ENCODE results near the gene PPARGC1A.

The PPARGC1A gene

DNA sequence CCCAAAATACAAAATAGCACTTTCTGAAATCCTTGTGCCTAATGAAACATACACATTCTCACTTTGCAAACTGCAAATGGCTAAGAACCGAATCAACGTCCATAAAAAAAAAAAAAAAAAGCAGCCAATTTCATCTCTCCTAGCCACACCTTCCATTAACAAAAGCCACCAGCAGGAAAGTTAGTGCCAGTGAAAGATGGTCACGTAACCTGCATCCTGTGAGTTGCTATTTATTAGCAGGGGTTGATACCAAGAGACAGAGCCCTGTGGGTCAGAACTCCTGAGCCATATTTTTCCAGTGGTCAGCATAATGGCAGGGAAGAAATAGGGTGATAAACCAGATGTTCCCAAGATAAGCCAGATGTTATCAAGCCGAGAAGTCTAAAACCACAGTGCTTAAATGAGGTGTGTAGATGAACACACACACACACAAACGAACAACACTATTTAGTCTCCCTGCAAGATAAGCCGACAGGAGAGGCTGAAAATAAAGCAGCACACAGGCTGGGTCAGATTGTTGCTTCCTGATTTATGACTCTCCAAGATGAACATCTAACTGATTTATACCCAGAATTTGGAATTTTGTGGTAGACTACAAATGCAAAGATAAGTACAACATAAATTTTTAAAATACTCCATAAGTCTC, 11.5 kb downstream of the PPARGC1A start:
- no peak for DNase-seq

DNA sequence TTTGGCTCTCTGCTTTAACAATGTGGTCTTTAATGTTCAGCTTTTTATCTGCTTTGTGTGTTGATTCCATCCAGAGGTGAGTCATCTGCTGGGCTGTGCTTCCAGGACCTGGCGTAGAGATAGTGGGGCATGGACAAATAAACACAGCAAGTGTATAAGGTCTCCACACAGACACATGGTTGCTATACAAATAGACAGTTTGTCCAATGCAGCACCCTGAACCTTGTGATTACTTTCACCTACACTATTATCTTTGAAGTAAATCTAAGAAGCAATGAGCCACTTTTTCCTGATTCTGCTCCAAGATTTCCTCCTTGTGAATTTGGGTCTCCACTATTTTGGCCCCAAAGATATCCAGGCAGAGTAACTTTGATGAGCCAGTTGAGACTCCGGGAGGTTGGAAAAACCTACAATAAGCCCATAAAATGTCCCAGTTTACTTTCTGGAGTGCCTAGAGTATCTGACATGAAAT, 12.1 kb downstream of the PPARGC1A start:
- DNase-seq = no peak

DNA sequence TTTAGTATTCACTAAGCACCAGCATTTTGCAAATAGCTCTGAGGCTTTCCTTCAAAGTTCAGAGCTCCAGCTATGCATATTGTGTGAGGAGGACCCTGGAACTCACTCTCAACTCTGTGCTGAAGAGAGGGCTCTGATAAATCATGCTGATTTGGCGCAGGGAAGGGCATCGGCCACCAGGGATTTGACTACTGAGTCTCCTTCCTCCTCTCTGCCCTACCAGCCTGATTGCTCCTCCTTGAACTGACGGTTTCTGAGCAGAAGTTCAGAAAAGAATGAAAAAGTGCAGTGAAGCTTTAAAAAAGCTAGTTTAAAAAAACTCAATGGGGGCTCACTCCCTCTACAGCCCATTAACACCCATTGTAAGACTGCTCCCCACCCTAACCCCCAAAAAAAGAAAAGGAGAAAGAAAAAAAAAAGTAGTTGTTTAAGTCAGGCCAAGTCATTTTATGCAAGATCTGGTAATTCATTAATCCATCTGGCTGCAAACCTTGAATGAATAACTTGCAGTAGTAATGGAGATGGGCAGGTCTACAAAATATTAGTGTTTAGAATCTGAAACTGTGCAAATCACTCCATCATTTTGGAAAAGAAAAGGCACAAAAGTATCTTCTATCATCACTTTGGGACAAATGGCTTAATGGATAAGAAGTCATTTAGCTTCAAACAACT, 13.3 kb downstream of the PPARGC1A start:
- no peak for DNase-seq

DNA sequence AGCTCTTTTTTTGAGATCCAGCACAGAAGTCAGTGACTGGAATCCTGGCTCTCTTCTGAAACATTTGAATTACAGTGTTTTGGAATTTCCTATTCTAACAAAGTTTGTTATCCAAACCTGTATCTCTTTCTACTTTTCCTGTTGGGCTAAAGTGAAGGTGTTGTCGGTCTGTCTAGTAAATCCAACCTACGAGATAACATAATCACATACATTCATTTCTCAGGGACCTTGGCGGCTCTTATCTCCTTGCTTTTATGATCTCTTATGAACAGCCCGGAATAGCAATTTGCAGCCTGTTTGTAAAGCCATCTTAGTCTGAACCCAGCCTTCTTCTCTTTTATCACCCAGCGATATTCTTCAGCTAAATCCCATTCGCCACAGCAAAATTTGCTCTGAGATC, 14.5 kb downstream of the PPARGC1A start:
- DNase-seq = no peak

DNA sequence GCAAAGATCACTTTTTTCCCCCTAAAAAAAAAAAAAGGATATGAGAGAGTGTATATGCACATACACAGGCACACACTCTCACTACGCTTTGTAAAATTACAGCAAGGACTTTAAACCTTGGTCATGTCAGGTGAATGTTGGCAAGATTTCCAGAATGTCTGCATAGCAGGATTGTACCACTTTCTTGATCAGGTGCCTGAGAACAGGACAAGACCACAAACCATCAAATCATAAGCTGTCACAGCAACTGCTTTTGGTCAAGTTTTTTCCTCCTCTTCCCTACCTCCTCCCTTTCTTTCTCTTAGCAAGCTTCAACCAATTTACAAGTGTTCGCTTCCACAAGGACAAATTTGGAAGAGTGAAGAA, 15.3 kb downstream of the PPARGC1A start:
- no peak for DNase-seq

DNA sequence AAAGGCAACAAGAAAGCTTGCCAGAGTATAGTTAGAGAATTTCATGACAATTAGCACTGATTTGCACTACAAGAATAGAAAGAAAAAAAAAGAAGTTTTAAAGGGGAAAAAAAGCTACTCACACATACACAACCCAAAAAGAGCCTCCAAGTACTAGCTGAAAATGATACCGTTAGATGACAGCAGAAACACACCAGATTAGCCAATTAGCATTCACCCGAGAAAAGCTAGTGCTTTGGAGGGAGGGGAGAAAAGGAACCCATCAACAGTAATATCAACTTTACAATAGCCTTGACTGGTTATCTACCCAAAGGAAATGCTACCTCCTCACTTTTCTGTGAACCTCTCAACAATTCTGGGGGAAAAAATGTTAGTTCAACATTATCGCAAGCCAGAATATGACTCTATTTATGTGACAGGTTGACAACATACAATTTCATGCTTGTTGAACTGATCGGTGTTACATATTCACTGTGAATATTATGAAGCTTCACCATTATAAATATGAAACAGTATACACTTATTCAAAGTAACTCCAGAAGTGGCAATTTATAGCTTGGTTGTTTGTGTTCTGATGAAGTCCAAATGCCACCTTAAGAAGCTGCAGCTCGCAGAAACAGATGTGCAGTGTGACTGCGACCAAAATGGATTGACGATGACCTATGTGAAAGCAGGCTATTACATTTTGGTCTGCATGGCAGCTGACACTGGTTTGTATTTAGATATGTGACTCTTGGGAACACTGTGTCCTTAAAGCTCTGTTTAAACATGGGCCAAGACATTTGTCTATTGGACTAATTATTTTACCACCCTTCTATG, 15.9 kb downstream of the PPARGC1A start:
- DNase-seq = no peak

DNA sequence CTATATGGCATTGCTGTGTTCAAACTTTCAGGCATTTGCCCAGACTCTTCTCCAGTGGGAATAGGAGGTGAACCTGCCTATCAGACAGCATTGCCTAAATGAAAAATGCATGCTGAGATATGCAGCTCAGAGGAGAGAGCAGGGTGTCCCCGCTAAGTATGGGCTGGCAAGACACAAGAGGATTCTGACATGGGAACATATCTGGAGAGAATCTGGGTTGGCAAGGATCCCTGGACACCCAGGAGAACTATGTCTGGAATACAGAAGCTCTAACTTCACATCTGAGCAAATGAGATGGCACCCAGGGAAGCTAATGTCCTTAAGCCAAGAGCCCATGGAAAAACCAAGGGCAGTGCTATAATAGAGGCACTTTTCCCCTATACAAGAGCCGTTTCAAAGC, 18.4 kb downstream of the PPARGC1A start:
- no peak for DNase-seq

DNA sequence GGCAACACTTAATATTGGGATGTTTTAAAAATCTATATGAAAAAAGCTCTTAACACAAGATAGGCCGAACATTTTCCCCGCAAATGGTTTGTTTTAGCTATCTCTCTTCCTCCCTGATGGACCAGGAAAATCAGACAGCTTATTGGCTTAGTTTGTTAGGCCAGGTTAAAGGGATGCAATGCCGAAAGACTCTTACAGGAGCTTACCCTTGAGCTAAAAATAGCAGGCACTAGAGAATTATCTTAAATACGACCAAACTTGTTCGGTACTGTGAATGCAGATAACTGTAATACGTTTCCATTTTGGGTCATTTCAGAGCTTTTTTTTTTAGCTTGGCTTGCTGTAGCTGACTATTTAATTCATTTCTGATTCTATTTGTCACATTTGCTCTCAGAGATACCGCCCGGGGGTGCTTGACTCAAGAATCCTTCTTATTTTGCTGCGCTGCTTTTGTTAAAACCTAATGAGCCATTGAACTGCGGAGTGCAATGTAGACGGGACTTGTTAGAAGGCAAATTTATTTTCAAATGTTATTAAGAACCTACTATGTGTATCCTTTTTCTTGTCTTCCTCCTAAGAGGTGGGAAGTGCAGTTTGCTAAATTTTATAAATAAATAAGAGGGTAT, 23.3 kb downstream of the PPARGC1A start:
- no peak for DNase-seq

DNA sequence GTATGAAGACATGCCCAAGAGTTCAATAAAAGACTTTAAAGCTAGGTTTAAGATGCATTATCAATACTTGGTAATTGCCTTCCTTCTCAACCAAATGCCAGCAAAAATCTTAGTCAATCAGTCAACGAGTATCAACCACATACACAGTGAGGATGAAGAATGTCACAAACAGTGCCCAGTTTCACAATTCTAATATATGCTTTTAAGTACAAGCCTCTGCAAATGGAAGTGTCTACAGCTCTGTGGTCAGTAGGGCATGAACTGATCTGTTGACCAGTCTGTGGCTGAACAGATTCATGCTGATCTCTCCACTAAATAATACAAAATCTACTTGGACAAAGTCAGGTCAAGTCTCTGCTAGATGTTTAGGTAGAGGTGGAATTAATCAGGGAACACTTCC, 27.9 kb downstream of the PPARGC1A start:
- DNase-seq = no peak

DNA sequence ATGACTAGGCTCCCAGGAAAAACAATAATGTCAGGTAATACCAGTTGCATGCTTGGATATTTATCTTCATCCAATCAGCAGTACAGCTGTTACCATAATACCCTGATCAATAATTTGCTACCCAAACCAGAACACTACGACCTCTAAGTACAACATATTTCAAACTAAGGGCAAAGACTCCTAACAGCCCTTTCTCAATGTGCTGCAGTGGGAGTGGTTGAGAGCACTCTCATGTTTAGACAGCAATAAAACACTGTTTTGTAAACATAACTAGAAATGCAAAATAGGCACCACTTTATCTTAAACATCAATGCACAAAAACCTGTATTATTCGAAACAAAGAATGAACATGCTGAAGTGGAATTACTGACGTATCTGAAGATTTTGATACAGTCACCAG, 28.9 kb downstream of the PPARGC1A start:
- no peak for DNase-seq

DNA sequence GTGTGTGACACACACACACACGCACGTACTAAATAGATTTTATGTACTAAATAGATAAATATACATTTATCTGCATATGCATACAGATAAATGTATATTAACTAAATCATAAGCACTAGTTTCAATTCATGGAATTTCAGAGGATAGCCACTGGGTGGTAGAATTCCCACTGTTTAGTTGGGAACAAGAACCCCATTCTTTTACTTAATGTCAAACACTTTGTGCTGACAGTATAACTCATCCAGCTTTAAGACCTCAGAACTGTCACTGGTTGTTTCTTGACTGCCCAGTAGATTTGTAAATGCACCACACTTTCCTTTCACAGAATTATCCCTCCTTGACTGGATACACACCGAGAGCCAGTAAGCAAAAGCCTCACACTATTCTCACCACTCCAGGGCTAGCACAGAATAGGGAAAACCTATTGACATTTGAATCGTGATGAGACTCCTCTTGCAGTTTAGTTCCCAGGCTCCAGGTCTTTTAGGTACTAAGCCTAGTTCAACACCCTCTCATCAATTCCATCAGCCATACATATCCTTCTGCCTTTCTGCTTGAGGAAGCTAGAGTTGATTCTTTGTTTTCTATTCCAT, 32.4 kb downstream of the PPARGC1A start:
- no peak for DNase-seq

DNA sequence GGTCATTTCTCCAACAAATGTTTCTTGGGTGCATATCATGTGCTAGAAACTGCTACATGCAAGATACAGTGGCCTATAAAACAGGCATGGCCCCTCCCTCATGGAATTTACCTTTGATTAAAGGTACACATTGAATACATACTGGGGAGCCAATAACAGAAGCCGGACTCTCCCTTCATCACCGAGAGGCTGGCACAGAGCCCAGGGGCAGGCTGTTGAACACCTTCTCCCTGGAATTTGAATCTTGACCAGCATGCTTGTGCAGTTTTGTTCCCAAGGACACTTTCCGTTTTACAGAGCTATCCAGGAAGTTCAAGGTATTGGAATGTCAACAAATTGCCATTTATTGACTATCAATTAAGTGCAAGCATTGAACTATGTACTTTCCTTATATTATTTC, 33.2 kb downstream of the PPARGC1A start:
- no peak for DNase-seq

DNA sequence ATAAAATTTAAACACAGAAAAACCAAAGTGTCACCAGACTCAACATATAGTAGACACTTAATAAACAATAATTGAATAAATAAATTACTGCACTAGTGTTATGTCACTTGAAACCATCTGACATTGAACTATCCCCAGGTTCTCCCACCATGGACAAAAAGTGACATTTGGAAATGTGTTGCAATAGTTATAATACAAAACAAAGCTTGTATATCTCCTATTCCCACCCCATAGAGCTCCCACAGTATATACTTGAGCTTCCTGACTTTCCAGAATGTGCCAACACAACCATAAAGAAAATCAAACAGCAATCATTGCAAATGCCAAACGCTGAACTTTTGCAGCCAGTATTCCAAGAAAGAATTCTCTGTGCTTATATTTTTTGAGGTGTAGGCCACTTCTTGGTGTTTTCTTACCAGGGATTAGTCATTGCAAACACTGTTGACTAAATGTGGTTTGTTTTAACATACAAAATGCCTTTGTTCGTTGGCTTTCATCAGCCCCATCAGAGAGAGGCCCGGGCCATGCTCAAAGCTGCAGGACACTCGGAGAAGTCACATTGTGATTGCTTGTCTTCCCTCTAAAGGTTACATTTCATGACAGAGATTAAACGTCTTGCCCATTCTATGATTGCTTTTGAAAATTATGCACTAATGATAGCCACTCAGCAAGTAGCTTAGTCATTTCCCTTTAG, 33.8 kb downstream of the PPARGC1A start:
- DNase-seq = no peak

DNA sequence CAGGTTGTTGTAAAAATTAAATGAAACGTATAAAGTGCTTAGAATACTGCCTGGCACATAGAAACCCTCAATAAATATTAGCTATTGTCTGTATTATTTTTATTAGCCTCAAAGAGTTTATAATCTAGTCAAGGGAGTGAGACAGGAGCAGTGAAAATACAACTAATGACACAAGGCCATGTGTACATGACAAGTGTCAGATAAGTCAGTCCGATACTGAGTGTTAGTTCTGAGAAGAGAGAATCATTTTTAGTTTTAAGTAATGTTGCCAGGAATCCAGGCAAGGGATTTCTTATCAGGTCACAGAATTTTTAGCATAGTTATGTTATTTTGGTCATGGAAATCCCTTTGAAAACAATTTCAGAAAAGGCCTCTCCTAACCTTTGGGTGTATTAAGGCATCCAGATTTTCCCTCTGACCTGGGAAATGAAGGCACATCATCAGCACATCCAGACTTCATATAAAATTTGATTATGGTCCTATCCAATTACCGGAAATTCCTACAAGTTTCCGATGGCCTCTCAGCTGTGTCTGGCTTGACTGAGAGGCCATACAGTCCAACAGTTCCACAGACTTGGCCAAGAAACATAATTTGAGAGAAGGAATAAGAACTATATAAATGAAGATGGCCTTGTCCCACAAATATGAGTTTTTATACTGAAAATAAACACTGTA, 35.7 kb downstream of the PPARGC1A start:
- DNase-seq = no peak

DNA sequence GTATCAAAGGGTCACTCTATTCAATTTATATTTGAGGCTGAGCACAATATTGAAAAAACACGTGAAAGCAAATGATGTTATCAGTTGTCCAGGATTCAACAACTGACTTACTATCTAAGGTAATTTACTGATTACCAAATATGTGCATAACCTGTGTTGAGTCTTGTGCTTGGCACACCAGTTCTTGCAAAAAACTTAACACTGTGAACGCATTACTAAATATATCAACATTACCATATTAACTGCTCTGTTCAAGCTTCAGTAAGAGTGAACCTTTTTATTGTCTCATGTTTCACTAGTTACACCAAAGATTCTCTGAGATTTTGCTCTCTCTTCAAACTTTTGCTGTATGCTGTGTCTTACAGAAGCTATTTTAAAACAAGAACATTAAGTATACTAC, 38.4 kb downstream of the PPARGC1A start:
- no peak for DNase-seq

DNA sequence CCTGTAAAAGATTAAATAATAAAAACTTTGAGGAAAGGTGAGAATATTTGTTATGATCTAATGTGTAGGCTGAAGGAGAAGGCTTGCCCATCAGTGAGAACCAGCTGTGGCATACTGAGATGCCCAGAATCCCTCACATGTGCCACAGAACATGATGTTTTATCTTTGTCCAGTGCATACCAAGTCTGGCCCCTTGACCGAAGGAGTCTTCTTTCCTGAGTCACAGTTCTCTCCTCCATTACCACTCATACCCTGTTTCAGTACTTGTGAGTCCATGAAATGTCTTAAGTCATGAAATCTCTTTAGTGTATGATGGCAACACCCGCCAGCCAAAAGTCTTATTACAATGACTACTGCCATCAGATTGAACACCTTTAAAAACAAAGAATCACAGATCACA, 42.7 kb downstream of the PPARGC1A start:
- no peak for DNase-seq

DNA sequence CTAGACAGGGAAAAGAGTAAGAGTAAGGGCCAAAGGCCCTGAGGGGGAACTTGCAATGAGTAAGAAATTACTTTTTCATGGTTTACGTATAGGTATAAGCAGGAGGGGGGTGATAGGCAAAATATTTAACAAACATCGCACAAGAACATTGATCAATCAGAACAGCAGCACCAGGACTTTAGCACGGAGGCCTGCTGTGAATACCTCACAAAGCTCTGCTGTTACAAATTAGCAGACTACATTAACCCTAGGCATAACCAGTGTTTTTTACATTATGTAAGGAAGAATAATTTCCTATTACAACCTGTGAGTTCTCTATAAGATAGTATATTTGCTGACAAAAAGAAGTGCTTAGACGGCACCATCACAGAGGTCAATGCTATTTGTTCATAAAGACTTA, 44.9 kb downstream of the PPARGC1A start:
- no peak for DNase-seq

DNA sequence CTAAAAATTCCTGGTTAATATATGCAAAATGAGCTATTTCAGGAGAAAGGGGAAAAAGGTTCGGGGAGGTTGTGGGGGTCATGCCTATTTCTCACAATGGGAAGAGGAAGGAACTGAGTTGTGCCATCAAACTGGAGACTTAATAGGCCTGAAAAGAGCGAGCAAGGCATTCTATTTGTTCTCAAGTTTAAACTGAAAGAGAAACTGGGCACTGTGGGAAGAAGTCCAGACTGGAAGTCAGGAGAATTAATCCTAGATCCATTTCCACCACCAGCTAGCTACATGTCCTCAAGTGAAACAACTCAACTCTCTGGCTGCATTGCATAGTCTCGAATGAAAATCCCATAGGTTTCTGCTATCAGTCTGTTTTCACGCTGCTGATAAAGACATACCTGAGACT, 50.6 kb downstream of the PPARGC1A start:
- DNase-seq = no peak

DNA sequence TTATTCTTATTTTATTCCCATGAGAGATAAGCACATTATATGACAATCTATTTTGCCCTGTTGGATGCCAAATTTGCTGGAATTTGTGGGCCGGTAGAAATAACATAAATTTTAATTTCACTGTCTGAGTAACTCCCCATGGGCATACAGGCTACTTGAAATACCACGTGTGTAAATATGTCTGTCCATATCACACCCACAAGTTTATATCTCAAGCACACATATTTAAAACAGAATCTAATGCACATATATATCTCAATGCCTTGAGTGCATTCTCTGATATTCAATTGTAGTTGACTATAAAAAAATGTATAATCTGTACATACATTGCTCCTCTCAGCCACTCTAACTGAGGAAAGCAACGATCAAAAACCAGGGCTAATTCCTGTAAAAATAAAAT, 51.2 kb downstream of the PPARGC1A start:
- DNase-seq = no peak

DNA sequence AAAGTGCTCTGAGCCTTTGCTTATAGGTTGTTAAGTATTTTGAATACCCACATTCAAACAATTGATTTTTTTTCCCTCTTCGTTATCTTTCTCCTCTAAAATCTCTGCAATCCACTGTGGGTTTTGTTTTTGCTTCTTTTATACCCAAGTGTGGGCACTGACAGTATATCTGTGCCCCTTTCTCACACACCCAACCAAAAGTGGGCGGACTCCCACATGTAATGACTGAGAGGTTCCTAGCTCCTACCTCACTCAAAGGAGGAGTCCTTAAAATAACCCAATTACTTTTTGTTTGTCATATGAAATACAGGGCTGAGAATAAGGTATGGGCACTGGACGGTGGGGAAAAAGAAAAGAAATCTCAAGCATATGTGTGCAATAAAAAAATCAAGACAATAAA, 51.7 kb downstream of the PPARGC1A start:
- no peak for DNase-seq

DNA sequence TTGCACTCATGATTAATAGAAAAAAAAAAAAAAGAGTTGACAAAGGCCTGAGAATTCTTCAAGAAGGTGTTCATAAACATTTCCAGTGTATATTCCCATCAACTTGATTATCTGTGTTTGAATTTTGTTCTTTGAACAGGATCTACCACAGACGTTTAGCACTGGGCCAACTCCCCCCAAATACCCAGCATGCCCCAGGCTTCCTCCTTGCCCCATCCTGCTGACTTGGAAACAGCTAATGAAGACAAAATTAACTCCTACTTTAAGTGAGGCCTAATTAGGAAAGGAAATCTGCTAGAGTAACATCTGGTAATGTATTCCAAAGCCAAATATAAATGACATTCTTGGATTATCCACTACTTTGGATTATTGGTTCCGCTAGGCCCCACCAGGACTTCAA, 52.5 kb downstream of the PPARGC1A start:
- no peak for DNase-seq
